PC-3 (cell line): ENCODE data around the gene TET2.

Source experiments
- EZH2 ChIP-seq: fragments of 300-600 bp; sonication (generic); IDR thresholded peaks from one replicate; pipeline ENCODE4 v1.6.1; 2017; ENCODE audit warnings: antibody characterized with exemption, mild to moderate bottlenecking, low read length; ENCODE audit not compliant: unreplicated experiment
- TF ChIP-seq, protein P1 (sequence below): fragments of 300-600 bp; sonication (generic); conservative IDR thresholded peaks from 2 replicates; pipeline ENCODE4 v1.5.1; 2017; ENCODE audit warnings: antibody characterized with exemption, low read depth, mild to moderate bottlenecking, low read length

- TF ChIP-seq, protein P1, sequence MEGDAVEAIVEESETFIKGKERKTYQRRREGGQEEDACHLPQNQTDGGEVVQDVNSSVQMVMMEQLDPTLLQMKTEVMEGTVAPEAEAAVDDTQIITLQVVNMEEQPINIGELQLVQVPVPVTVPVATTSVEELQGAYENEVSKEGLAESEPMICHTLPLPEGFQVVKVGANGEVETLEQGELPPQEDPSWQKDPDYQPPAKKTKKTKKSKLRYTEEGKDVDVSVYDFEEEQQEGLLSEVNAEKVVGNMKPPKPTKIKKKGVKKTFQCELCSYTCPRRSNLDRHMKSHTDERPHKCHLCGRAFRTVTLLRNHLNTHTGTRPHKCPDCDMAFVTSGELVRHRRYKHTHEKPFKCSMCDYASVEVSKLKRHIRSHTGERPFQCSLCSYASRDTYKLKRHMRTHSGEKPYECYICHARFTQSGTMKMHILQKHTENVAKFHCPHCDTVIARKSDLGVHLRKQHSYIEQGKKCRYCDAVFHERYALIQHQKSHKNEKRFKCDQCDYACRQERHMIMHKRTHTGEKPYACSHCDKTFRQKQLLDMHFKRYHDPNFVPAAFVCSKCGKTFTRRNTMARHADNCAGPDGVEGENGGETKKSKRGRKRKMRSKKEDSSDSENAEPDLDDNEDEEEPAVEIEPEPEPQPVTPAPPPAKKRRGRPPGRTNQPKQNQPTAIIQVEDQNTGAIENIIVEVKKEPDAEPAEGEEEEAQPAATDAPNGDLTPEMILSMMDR: no peak
- TF ChIP-seq EZH2: no peak
Measured at GRCh38 chr4:105305019-105305836, 158.6 kb downstream of the TET2 start.
